Measurements from ENCODE around the gene IRX4.

IRX4 gene

DNA sequence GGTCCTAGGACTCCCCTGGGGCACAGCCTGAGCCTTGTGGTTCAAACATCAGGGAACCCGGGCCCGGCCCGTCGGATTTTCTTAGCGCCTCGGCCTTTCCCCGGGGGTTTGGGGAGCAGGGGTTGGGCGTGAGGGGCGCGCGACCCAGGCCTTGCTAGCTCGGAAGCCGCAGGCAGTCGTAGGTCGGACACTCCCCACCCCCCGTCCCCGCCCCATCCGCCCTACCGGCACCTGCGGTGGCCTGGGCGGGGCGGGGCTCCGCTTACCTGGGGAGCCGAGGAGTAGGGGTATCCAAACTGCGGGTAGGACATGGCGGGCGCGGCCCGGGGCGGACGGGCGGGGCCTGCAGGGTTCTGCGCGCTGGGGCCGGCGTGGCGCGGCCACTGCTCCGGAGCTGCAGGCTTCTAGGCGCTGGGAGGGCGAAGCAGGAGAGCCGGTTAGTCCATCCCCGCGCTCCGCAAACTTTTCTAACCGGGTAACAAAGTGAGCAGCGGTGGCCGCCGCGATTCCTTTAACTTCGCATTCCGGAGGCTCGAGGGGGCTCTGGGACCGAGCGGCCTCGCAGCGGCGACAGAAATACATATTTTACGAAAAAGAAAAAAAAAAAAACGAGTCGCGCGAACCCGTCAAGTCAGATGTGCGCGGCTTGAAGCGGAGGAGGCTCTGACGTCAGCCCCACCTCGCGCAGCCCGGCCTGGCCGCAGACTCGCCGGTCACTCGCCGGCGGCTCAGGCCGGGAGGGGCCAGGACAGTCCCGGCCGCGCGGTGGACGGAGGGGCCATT is at the start of gene IRX4:
Gene IRX4 (minus strand): TSS at position 589 of the 783 bp plus-strand sequence. CDS start 278 bp downstream, at position 311.
- no peak for DNase-seq

DNA sequence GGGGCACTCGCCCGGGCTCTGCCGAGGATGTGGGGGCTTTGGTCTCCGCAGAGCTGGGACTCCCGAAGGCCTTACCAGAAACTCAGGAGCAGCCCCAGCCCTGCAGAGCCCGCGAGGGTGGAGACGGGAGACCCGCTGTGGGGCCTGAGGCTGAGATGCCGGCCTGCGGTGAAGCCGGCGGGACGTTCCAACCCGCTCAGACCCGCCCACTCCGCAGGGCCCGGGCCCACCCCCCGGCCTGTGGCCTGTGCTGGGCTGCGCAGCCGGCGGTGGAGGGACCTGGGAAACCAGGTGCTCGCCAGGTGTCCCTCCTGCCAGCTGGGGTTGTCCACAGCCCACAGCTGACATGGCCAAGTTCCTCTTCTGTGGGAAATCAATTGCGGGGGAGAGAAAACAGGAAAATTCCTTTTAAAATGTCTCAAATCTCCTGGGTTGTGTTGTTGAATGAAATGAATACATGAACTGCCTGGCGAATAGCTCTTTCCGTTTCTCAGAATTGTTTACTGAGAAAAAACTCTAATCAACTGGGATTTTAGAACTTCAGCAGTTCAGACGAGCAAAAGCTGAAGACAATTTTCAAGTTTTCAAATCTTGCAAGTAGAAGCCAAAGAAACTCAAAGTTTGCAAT is 49.0 kb upstream of the IRX4 start:
- no peak for DNase-seq

DNA sequence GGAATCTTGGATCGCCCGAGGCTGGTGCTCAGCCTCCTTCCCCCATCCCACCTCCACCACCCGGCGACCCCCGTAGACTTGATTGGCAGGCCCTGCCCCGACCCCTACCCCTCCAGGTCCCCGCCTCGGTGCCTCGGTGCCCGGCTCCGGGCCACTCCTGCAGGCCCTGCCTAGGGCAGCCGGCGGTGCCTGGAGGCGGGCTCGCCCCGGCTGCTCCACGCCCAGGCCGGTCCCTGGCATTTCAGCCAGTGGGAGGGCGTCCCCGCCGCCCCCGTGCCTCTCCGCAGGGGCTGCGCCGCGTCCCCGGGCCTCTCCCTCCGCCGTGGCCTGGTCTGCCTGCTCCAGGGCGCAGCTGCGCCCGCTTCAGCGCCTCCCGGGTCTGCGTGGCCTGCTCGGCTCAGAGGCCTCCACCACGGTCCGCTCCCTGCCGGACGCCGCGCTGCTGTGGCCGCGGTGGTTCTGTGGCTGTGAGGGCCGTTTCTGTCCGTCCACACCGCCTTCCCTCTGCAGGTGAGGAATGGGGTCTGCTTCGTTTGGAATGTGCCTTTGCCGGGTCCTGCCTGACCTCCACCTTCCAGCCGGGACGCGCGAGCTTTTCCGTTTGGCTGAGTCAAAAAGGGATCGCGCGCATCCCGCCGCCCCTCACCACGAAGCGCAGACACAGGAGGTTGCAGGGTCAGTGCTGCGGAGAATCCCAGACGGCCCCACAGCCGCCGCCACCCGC is 48.3 kb upstream of the IRX4 start:
- DNase-seq = no peak

DNA sequence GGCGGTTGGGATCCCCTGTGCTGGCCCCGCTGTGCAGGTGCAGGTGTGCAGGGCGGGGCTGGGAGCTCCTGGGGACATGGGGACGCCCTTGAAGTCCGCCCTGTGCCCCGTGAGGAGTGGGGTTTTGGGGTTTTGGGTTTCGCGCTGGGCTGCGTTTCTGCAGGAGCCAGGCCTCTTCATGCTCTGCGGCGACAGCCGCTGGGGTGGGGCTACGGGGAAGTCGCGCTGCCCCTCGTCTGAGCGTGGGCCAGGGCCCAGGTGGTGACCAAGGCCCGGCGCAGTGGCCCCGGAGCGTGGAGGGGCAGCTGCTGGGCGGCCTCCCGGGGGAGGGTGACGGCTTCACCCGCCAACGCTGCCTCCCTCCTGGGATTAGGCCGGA is 47.8 kb upstream of the IRX4 start:
- no peak for DNase-seq

DNA sequence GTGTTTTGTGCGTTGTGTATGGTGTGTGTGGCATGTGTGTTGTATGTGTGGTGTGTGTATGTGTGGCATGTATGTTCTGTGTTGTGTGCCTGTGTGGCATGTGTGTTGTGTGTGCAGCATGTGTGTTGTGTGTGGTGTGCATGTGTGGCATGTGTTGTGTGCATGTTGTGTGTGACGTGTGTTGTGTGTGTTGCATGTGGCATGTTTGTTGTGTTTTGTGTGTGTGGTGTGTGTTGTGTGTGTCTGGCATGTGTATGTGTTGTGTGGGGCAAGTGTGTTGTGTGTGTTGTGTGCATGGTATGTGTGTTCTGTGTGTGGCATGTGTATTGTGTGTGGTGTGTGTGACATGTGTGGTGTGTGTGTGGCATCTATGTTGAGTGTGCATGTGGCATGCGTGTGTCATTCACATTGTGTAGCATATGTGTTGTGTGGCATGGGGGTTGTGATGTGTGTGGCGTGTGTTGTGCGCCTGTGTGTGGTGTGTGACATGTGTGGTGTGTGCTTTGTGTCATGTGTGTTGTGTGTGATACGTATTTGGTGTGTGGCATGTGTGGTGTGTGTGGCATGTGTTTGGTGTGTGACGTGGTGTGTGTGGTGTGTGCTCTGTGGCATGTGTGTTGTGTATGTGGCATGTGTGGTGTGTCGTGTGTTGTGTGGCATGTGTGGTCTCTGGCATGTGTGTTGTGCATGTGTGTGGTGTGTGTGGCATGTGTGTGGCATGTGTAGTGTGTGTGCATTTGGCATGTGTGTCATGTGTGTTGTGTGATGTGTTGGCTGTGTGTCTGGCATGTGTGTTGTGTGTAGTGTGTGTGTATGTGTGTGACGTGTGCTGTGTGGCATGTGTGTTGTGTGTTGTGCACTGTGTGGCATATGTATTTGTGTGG is 46.6 kb upstream of the IRX4 start:
- DNase-seq = no peak

DNA sequence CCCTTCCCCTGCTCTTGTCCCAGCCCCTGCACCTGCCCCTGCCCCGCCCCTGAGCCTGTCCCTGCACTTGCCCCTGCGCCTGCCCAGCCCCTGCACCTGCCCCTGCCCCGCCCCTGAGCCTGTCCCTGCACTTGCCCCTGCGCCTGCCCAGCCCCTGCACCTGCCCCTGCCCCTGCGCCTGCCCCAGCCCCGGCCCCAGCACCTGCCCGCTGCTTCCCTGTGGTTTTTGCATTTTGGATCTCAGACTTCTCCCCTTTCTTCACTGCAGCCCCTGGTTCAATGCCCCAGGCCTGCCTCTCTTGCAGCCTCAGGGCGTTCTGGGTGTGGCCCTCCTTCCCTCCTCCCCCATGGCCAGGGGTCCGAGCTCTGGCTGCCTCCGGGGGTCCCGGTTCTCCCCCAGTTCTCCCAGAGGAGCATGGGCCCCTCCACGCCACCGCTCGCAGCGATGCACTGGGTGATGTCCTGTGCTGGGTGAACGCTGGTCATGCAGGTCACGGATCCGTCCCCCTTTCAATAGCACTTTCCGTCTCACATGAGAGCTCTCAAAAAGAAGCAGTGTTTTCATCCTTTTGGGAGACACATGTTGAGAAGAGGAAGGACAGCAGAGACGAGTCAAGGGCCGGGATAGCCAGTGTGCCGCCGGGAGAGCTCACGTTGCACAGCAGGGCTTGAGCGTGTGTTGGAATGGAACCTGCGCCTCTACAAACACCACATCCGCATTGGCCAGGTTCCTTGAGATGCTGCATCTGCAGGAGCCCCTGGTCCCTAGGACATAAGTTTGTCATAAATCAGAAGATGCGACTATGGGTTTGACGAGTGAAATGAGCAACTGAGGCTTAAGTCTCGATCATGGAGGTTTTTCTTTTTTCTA is 44.0 kb upstream of the IRX4 start:
- no peak for DNase-seq

DNA sequence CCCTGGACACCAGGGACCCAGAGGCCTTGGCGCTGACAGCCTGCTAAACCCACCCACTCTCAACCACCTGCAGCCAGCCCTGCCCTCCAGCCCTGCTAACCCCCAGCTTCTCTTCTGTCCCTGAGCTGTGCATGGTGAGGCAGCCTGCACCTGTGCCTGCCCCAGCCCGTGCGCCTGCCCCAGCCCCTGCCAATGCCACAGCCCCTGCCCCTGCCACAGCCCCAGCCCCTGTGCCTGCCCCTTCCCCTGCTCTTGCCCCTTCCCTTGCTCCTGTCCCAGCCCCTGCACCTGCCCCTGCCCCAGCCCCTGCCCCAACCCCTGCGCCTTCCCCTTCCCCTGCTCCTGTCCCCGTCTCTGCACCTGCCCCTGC is 43.3 kb upstream of the IRX4 start:
- DNase-seq = no peak

DNA sequence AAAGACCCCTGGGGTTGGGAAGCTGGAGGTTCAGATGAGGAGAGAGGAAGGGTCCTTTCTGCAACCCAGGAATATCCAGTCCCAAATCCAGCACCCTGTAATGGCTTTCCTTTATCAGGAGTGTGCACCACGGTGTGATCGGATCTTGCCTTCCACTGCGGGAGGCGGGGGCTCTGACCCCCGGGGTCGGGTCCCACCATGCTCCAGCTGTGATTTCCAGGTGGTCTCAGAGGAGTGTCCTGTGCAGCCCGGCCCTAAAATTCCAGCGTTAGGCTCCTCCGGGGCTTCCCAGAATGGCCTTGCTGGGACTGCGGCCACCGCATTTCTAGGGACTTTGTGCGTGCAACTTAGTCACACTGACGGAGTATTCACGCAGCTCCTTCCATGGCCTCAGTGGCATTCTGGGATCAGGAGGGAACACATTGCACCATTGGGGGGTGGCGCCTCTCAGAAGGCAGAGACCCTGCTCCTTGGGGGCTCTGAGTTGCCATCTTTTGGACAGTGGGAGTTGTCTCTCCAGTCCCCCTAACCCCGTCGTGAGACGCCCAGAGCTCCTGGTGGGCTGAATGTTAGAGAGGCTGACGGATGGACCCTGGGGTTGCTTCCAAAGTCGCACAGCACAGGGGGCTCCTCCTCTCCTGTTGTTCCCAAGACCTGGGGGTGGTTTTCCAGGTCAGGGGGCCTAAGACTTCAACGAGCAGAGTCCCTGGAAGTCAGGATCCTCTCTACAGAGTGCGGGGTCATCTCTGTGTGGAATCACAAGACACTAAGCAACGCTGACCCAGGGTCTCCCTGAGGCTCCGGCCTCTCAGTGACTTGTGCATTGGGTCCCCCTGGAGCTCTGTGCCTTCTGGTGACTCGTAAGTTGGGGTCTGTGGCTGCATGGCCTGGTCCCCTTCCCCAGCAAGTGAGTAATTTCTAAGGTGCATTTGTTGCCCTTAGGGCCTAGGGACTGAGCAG is 42.7 kb upstream of the IRX4 start:
- no peak for DNase-seq

DNA sequence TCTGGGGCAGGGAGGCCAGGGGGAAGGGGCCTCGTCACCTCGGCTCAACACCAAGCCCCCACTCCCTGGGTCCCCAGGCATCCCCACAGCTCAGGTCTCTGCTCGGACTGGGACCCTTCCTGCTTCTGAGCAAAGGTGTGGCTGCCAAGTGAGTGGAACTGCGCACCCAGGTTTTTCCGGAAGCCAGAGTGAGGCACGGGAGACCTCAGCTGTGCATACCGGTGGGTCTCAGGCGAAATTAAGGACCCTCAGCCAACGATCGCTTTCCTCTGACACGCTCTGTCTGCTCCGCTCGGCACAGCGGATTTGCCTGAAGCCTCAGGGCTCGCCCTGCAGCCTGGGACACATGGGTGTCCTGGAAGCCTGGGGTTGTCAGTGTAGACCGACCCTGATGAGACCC is 41.0 kb upstream of the IRX4 start:
- DNase-seq = no peak

DNA sequence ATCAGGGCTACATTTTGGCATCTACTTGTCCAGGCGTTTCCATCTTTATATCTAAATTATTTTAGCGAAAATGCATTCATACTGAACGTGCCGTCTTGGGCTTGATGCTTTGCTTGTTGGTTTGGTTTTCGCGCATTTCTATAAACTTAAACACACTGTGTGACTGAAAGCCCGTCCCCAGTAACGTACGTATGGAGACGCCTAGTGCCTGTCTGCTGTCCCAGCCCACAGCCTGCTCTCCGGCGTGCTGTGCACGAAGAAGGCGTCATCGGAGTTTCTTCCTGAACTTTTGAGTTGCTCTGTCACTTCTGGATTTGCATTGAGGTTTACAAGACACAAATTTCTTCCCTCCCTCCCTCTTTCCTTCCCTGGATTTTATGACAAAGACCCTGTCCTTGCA is 40.6 kb upstream of the IRX4 start:
- no peak for DNase-seq

DNA sequence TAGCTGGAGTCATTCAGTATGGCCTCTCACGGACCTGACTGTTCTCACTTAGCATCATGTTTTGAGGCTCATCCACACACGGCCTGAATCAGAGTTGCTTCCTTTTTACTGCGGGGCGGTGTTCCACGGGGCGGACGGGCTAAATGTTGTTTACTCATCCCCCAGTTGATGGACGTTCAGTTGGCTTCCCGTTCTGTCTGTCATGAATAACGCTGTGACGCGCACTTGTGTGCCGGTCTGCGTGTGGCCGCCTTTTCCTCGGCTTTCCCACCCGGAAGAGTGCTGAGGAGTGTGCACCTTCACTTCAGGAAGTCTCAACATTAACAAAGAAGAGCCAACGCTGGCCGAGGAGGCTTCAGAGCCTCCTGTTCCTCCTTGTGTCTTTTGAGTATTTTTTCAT is 39.0 kb upstream of the IRX4 start:
- DNase-seq = no peak

DNA sequence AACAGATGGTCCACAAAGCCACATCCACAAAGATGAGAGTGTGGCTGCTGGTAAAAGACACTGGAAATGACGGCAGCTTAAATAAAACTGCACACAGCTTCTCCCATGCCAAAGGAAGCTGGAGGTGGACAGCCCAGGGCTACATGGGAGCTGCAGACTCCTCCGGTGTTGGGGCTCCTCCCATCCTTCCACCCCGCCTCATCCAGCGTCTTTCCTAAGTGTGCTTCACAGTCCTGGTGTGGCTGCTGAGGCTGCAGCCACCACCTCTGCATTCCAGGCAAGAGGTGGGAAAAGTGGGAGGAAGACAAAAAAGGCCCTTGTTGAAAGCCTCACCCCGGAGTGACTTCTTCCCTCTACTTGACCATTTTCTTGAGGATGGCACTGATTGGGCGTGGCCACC is 37.0 kb upstream of the IRX4 start:
- DNase-seq = no peak

DNA sequence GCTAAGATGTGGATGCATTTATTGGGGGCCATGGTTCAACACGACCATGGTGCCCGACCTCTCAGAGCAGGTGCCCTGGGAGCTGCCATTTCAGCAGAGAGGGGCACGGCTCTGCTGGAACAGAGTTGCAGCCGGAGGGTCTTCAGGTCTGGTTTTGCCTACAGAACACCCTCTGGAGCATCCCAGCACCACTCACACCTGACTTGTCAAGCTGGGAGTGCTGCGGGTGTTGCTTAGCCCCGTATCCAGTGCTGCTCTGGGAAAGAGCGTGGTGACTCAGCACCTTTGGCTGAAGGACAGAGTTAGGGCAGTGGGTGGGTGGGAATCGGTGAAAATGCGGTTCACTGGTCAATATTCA is 36.5 kb upstream of the IRX4 start:
- no peak for DNase-seq

DNA sequence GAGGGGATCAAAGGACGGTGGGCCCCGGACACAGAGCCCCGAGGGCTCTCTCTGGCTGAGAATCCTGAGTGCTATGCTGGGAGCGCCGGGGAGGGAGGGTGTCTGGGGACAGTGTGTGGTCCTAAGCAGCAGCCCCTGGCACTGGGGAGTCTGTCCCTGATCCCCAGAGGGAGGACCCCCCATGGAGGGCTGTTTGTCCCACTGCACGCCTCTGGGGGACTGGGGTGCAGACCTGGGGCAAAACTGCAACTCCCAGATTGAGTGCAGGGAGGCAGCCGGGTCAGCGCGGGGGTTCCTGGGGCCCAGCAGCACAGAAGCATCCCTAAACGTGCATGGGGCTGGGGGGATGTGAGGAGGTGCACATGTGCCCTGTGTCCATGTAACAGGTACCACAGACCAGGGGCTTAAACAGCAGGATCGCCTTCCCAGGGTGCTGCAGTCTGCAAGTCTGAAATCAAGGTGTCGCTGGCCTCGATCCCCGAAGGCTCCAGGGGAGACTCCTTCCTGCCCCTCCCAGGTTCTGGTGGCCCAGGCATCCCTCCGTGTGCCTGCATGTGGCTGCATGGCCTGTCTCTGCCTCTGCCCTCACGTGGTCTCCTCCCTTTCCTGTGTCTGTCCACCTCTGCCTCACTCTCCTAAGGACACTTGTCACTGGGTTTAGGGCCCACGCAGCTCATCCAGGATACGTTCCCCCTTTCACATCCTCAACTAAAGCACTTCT is 35.9 kb upstream of the IRX4 start:
- no peak for DNase-seq

DNA sequence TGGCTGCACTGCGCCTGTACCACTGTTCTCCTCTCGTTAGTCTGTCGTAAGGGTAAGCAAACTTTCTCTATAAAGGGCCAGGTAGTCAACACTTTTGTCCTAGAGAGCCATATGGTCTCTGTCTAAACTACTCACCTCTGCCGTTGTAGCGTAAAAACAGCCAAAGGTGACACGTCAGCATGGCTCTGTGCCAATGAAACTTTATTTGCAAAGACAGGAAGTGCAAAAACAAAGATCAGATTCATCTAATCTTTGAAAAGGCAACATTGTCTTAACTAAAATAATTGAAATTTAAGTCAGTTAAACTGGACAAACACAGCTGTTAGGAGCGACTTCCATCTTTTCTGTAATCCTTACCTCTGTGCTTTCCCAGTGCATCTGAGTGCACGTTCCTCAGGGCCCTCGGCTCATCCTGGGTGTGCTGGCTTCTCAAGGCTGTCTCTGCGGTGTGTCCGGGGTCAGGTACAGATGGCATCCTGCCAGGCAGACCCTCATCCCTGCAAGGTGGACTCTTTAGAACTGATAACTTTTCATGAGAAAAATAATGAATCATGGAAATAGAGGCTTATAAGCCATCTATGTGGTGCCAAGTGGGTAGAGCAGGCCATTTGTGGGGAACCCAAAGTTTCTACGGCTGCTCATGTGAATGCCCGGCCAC is 35.2 kb upstream of the IRX4 start:
- DNase-seq = no peak

DNA sequence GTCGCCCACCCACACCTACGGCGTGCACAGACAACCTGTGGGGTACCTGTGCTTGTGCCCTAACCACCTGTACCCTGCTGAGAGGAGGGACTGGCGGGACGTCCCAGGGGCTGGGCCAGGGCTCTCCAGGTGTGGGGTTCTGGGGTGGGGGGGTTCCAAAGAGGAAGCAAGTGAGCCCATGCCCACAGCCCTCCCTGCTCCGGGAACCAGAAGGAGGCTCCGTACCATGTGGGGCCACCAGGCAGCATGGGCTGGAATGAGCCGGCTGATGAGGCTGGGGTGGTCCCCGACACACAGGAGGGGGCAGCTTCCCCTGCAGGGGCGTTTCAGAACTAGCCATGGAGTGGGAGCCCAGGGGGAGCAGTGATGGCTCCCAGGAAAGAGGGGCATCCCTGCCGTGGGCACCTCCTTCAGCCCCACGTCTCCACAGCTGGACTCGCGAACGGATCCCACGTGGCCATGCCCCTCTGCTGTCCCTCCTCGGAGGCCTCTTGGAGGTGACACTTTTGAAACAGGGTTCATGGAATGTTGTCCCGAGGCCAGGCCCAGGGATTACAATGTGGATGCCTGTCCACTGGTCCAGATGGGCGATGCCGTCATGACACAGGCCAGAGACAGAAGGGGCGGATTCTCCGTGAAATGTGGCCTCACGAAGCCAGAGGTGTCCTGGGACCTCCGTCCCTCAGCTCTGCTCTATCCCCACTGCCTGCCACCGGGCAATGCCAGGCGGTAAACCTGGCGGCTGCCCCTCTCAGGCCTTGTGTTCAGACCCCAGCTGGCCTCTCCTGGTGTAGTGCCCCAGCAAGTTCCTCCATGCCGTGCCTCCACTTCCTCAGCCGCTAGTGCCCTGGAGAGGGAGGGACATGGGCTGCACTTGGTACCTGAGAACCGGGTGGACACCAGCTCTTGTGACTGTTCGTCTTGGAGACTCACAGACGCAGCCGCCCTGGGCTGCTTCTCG is 33.6 kb upstream of the IRX4 start:
- no peak for DNase-seq

DNA sequence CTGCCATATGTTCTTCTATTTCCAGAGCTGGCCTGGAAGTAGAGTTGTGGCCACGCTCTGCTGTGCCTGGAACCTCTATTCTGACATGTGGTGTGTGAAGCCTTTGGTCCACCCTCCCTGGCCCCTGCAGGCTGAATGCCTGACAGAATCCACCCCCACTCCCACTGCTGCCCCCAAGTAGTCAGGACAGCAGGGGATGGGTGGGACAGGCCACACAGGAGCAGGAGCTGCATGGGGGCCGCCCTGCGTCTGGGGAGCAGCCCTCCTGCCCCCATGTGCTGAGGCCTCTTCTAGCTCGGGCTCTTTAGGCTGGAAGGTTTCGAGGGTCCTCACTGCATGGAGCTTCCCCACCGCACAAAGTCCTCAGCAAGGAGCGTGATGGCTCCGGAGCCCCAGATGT is 32.6 kb upstream of the IRX4 start:
- no peak for DNase-seq

DNA sequence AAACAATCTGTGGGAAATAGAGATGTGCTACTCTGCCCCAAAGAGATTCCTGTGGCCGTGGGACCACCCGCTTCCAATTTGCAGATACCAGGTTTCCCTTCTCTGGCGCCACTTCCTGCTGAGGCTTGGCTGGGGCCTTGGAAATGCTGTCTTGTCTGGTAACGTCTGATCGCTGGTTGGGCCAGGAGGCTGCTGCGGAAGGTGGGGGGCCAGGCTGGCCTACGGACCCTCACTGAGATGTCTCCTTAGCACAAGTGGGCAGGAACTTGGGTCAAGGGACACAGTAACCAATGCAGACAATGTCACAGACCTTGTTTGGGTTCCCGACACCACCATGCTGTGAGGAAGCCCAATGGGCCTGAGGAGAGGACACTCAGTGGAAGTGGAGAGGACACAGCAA is 31.7 kb upstream of the IRX4 start:
- no peak for DNase-seq

DNA sequence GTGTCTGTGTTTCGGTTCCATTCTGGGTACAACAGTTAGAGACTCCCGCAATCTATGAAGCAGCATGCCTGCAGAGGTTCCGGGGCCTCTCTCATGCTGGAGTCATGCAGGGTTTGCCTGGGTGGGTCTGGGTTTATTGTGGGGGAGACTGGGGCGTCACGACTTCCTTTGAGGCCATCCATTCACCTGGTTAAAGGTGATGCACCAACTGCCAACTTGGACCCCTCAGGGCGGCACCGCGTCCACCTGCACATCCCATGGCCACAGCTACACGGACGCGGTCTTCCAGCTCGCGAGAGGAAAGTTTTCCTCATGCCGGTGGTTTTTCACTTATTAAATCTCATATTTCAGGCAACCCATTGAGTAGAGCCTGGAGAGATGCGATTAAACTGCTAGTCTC is 30.9 kb upstream of the IRX4 start:
- DNase-seq = no peak

Measured in DMS 273 treated with DMSO at 0.1 percent for 48 hours (cell line).